Activated CD8-positive, alpha-beta T cell treated with anti-CD3 and anti-CD28 coated beads for 36 hours (primary cell): ENCODE measurements around the gene BDNF. TPM values are rescaled to one million over a fixed set of nuclear protein-coding genes. Genes with fewer than 3 reads are reported as not detected.

ENCODE experiments used
- ATAC-seq: fragments of 200-7000 bp; cut with Tn5 transposase; one replicate; pipeline ENCODE4 v1.10.0; 2021; ENCODE audit warnings: mild to moderate bottlenecking, moderate library complexity
- CTCF ChIA-PET: fragments of 350-600 bp; sonication (Branson Sonifier 250); formaldehyde crosslinking; loops from one replicate; lab custom pipeline; 2021; ENCODE audit warnings: antibody characterized with exemption; lab: Charles Lee
- POLR2A ChIA-PET: fragments of 350-600 bp; sonication (Branson Sonifier 250); formaldehyde crosslinking; loops from one replicate; lab custom pipeline; 2021; ENCODE audit warnings: antibody characterized with exemption; lab: Charles Lee
- DNase-seq: peaks from one replicate; pipeline ENCODE4 v3.0.0-alpha.2; 2020
- H3K27ac Mint-ChIP-seq: one replicate; pipeline ENCODE4 v1.8.0; 2021; ENCODE audit warnings: mild to moderate bottlenecking, mixed read lengths
- H3K27me3 Mint-ChIP-seq: one replicate; pipeline ENCODE4 v1.8.0; 2021; ENCODE audit warnings: mixed read lengths
- H3K36me3 Mint-ChIP-seq: one replicate; pipeline ENCODE4 v1.8.0; 2021; ENCODE audit warnings: low read depth, mixed read lengths
- H3K4me1 Mint-ChIP-seq: one replicate; pipeline ENCODE4 v1.8.0; 2021; ENCODE audit warnings: low read depth, mixed read lengths
- H3K4me3 Mint-ChIP-seq: one replicate; pipeline ENCODE4 v1.8.0; 2021; ENCODE audit warnings: mild to moderate bottlenecking, moderate library complexity, mixed read lengths
- H3K9me3 Mint-ChIP-seq: one replicate; pipeline ENCODE4 v1.8.0; 2021; ENCODE audit warnings: mixed read lengths
- CTCF ChIP-seq: fragments of 200-600 bp; IDR thresholded peaks from one replicate; pipeline ENCODE4 v1.8.0; 2022; ENCODE audit warnings: antibody characterized with exemption, mild to moderate bottlenecking
- intact Hi-C: fragments of 100-400 bp; cut with micrococcal nuclease; formaldehyde crosslinking; loops from one replicate; pipeline ENCODE4 v1.10.0; 2022
- total RNA-seq, 2 experiments: library from RNA; stranded (reverse); gene quantifications; one replicate each; pipeline ENCODE4 v1.2.3, GENCODE V29; 2021

The BDNF gene
- total RNA-seq, 2 experiments from 2014 or later: not detected

GRCh38 chr11:27660171-27660570 lies 40.1 kb downstream of the BDNF start:
- ATAC-seq (no peak), DNase-seq (no peak)
- POLR2A ChIA-PET: no interaction called here
- intact Hi-C loops: no loop called here
- CTCF ChIA-PET: no interaction called here
- Mint-ChIP-seq H3K36me3 (peaks cover 25% of the 10 kb centered on the region), H3K27me3 (no peaks in the 10 kb centered on the region), H3K27ac (no peak overlapping the region), H3K4me1 (no peaks in the 10 kb centered on the region), H3K9me3 (peaks cover 8% of the 10 kb centered on the region), H3K4me3 (no peak overlapping the region)
- TF ChIP-seq CTCF: no peak

DNA sequence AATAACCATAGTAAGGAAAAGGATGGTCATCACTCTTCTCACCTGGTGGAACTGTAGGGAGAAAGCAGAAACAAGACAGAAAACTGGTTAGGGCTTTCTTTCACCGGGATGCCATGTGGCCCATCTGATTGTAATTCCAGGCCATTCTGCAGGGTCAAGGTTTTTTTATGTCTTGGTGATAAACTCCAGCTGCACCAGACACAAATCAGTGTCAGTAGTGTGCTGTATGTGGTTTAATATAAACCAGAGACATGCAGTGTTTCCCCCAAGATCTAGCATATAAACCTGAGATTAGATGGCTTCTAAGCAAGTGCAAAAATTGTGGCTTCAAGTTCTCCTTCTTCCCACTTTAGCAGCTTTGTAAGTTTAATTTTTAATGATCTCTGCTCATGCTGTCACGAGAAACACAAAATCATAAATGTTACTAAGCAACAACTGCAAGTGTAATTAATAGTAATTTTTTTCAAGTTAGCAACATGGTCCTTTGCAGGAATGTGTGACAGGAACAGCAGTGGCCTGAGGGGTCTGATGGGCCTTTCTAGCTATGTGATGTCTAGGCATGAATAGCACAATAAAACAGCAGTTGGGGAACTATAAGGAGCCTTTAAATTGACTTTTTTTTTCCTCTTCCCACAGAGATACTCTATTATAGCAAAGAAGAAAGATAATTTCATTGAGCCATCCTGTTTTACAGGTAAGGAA lies 41.6 kb downstream of the BDNF start:
- ChIA-PET CTCF (no interaction called here), POLR2A (no interaction called here)
- peaks cover 6% of the 10 kb centered on the region for H3K9me3 Mint-ChIP-seq
- no peak for TF ChIP-seq CTCF
- H3K4me1 Mint-ChIP-seq: no peaks in the 10 kb centered on the region
- no peaks in the 10 kb centered on the region for H3K27me3 Mint-ChIP-seq
- intact Hi-C loops: no loop called here
- H3K4me3 Mint-ChIP-seq: no peak overlapping the region
- DNase-seq (no peak), ATAC-seq (no peak)
- H3K27ac Mint-ChIP-seq: no peak overlapping the region
- peaks cover 25% of the 10 kb centered on the region for H3K36me3 Mint-ChIP-seq

DNA sequence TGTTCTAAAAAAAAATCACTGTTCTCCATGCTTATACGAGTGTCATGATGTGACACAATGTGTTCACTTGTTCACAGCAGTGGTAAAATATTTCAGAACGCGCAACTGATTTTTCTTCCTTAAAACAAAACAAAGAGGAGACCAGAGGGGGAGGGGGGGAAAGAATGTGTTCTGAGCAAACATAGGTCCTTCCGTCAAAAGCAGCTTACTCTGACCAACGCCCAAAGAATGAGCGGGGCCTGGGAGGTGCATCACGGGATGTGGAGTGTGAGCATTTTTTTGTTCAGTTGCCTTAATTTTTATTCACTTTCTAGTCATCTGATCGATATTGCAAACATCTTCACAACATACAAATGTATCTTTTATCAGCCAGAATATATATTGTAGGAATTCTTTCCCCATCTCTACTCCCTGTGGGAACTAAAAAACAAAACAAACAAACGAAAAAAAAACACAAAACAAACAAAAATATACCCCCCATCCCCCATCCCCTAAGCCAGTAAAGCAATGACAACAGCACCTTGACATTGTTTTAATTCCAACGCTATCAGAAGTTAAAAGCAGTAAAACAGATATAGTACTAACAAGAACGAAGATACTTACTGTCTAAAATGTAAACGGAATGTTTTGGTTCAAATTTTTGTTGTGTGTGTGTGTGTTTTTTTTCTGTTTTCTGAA lies 43.3 kb downstream of the BDNF start:
- CTCF ChIA-PET: no interaction called here

GRCh38 chr11:27656320-27656719 lies 43.9 kb downstream of the BDNF start:
- ATAC-seq (no peak), DNase-seq (no peak)
- CTCF ChIA-PET: no interaction called here
- POLR2A ChIA-PET: no interaction called here
- H3K4me3 Mint-ChIP-seq: no peak overlapping the region
- no peak overlapping the region for H3K27ac Mint-ChIP-seq
- H3K9me3 Mint-ChIP-seq: no peaks in the 10 kb centered on the region
- intact Hi-C loops: no loop called here
- H3K4me1 Mint-ChIP-seq: no peaks in the 10 kb centered on the region
- no peaks in the 10 kb centered on the region for H3K27me3 Mint-ChIP-seq
- no peak for TF ChIP-seq CTCF
- peaks cover 17% of the 10 kb centered on the region for H3K36me3 Mint-ChIP-seq

More for the DNA sequence above, 43.3 kb downstream of the BDNF start:
- no peak for ATAC-seq
- Mint-ChIP-seq H3K27me3 (no peaks in the 10 kb centered on the region), H3K36me3 (peaks cover 23% of the 10 kb centered on the region), H3K4me3 (no peak overlapping the region), H3K27ac (no peak overlapping the region), H3K4me1 (no peaks in the 10 kb centered on the region), H3K9me3 (peaks cover 5% of the 10 kb centered on the region)
- POLR2A ChIA-PET: no interaction called here
- DNase-seq: no peak
- no peak for TF ChIP-seq CTCF
- intact Hi-C loops: no loop called here

GRCh38 chr11:27653990-27654758 lies 46.1 kb downstream of the BDNF start:
- ChIA-PET CTCF (no interaction called here), POLR2A (no interaction called here)
- H3K27ac Mint-ChIP-seq: no peak overlapping the region
- no peak for TF ChIP-seq CTCF
- no peak overlapping the region for H3K4me3 Mint-ChIP-seq
- H3K27me3 Mint-ChIP-seq: no peaks in the 10 kb centered on the region
- intact Hi-C loops: no loop called here
- ATAC-seq: no peak
- no peaks in the 10 kb centered on the region for H3K4me1 Mint-ChIP-seq
- DNase-seq: no peak
- H3K9me3 Mint-ChIP-seq: no peaks in the 10 kb centered on the region
- H3K36me3 Mint-ChIP-seq: peaks cover 10% of the 10 kb centered on the region
